ENCODE data around the gene H2BW2.
"Not testable (repeated sequence)": the region's sequence is repeated elsewhere in the genome, so short reads cannot be mapped to it uniquely, and the experiment has no call there.

The H2BW2 gene

GRCh38 chrX:104039689-104040505 lies at the start of gene H2BW2:
Gene H2BW2 (plus strand): TSS chrX:104039956. CDS start chrX:104039995, 39 bp downstream.
- TF ChIP-seq CTCF (conservative IDR thresholded peaks at IDR 0.05; ENCODE audit: low read depth, low read length): no peak
- H3K4me3 ChIP-seq (ENCODE audit: low read length): no peak within 1 kb of the TSS
- no peak for DNase-seq (ENCODE audit: low read depth)

- TF ChIP-seq CTCF (conservative IDR thresholded peaks at IDR 0.05; ENCODE audit: low read depth, low read length): no peak
- DNase-seq (ENCODE audit: low read depth): no peak
- H3K4me3 ChIP-seq (ENCODE audit: low read length): no peak overlapping the region
These were observed 40.5 kb upstream of the H2BW2 start for GRCh38 chrX:103999234-103999633.

GRCh38 chrX:104008831-104009230 lies 30.9 kb upstream of the H2BW2 start:
- no peak for DNase-seq (ENCODE audit: low read depth)
- no peak overlapping the region for H3K4me3 ChIP-seq (ENCODE audit: low read length)
- TF ChIP-seq CTCF (conservative IDR thresholded peaks at IDR 0.05; ENCODE audit: low read depth, low read length): no peak

- no peak for DNase-seq (ENCODE audit: low read depth)
- TF ChIP-seq CTCF (conservative IDR thresholded peaks at IDR 0.05; ENCODE audit: low read depth, low read length): no peak
- H3K4me3 ChIP-seq (ENCODE audit: low read length): no peak overlapping the region
These were observed 26.6 kb upstream of the H2BW2 start for GRCh38 chrX:104013158-104013557.

GRCh38 chrX:104013606-104014005 lies 26.1 kb upstream of the H2BW2 start, which contains the start of gene H2BW1:
Gene H2BW1 (minus strand): TSS chrX:104013708. CDS start chrX:104013576, 132 bp downstream.
- DNase-seq (ENCODE audit: low read depth): no peak
- H3K4me3 ChIP-seq (ENCODE audit: low read length): no peak within 1 kb of the TSS

GRCh38 chrX:104015576-104015975 lies 24.2 kb upstream of the H2BW2 start:
- not testable (repeated sequence) for DNase-seq (ENCODE audit: low read depth); H3K4me3 ChIP-seq (ENCODE audit: low read length)

More at GRCh38 chrX:104013606-104014005, 26.1 kb upstream of the H2BW2 start, which contains the start of gene H2BW1:
- no peak for TF ChIP-seq CTCF (conservative IDR thresholded peaks at IDR 0.05; ENCODE audit: low read depth, low read length)

GRCh38 chrX:104018126-104018525 lies 21.6 kb upstream of the H2BW2 start:
- H3K4me3 ChIP-seq (ENCODE audit: low read length): no peak overlapping the region
- no peak for DNase-seq (ENCODE audit: low read depth)
- no peak for TF ChIP-seq CTCF (conservative IDR thresholded peaks at IDR 0.05; ENCODE audit: low read depth, low read length)
